MCF 10A (cell line): Measurements from ENCODE around the gene TMEM151B. TPM values are rescaled to one million over a fixed set of nuclear protein-coding genes. Genes with fewer than 3 reads are reported as not detected.

Source experiments
- BruUV-seq: library from RNA; stranded (reverse); fragments of 400-500 nt; replicated peaks from 2 replicates; lab custom pipeline; 2021; lab: Mats Ljungman, UMichigan
- CTCF ChIA-PET: fragments of 300-600 bp; sonication (Branson Sonifier 250); formaldehyde crosslinking; extraction: SDS; loops from one replicate; lab custom pipeline; 2021; ENCODE audit warnings: antibody characterized with exemption, inconsistent platforms; lab: Yijun Ruan, JAX
- POLR2A ChIA-PET: fragments of 300-600, 350-650 bp; sonication (Branson Sonifier 250); formaldehyde crosslinking; extraction: SDS; loops from one replicate; lab custom pipeline; 2020; ENCODE audit warnings: antibody characterized with exemption, inconsistent platforms; lab: Yijun Ruan, JAX
- DNase-seq: peaks from one replicate; pipeline ENCODE4 v3.0.0-alpha.2; 2018; ENCODE audit not compliant: unreplicated experiment
- H3K27ac Mint-ChIP-seq: one replicate; pipeline ENCODE4 v1.8.0; 2022; ENCODE audit warnings: mild to moderate bottlenecking, low read depth, mixed read lengths; ENCODE audit not compliant: unreplicated experiment
- H3K27me3 Mint-ChIP-seq: one replicate; pipeline ENCODE4 v1.8.0; 2022; ENCODE audit warnings: mixed read lengths; ENCODE audit not compliant: insufficient read depth, unreplicated experiment
- H3K36me3 Mint-ChIP-seq: one replicate; pipeline ENCODE4 v1.8.0; 2022; ENCODE audit warnings: mild to moderate bottlenecking, moderate library complexity, mixed read lengths; ENCODE audit not compliant: insufficient read depth, unreplicated experiment
- H3K4me1 Mint-ChIP-seq: one replicate; pipeline ENCODE4 v1.8.0; 2022; ENCODE audit warnings: mixed read lengths; ENCODE audit not compliant: insufficient read depth, unreplicated experiment
- H3K4me3 Mint-ChIP-seq: one replicate; pipeline ENCODE4 v1.8.0; 2022; ENCODE audit warnings: mild to moderate bottlenecking, moderate library complexity, mixed read lengths; ENCODE audit not compliant: unreplicated experiment
- H3K9me3 Mint-ChIP-seq: one replicate; pipeline ENCODE4 v1.8.0; 2022; ENCODE audit warnings: mixed read lengths; ENCODE audit not compliant: unreplicated experiment
- CTCF ChIP-seq: fragments of 200-600 bp; IDR thresholded peaks from one replicate; pipeline ENCODE4 v1.8.0; 2022; ENCODE audit warnings: antibody characterized with exemption, mild to moderate bottlenecking; ENCODE audit not compliant: unreplicated experiment
- intact Hi-C: fragments of 100-400 bp; cut with micrococcal nuclease; formaldehyde crosslinking; loops from 2 replicates; pipeline ENCODE4 v1.14.1; 2022
- total RNA-seq: library from RNA; stranded (reverse); gene quantifications from 2 replicates; pipeline ENCODE4 v1.2.3, GENCODE V29; 2022

Gene TMEM151B
- total RNA-seq, 1 experiment from 2014 or later = not detected

- BruUV-seq = no TSS peak
- no peak for TF ChIP-seq CTCF
- no peak for DNase-seq
- ChIA-PET CTCF (interaction anchor here (0.6 to 2.0 kb wide), 4 partner anchors 10 to 507 kb away, joined by 3 to 9 read pairs (median 4); no protein-coding TSS in a partner anchor), POLR2A (interaction anchor here (1.6 kb wide), 1 partner anchor 17 kb away, joined by 4 read pairs; no protein-coding TSS in a partner anchor)
- Mint-ChIP-seq H3K4me1 (no peaks in the 10 kb centered on the region), H3K36me3 (no peaks in the 10 kb centered on the region), H3K27ac (no peak overlapping the region), H3K27me3 (peaks cover 44% of the 10 kb centered on the region), H3K9me3 (no peaks in the 10 kb centered on the region), H3K4me3 (no peak overlapping the region)
- intact Hi-C loops = no loop called here
Observed at GRCh38 chr6:44278315-44278714, 8.1 kb downstream of the TMEM151B start.

- no peak overlapping the region for H3K4me3 Mint-ChIP-seq
- DNase-seq = peak; percentile 27
- H3K27me3 Mint-ChIP-seq = peaks cover 48% of the 10 kb centered on the region
- intact Hi-C loops = no loop called here
- no peak overlapping the region for H3K27ac Mint-ChIP-seq
- ChIA-PET POLR2A (interaction anchor here (1.6 kb wide), 1 partner anchor 17 kb away, joined by 4 read pairs; no protein-coding TSS in a partner anchor), CTCF (interaction anchor here (0.6 to 2.0 kb wide), 3 partner anchors 11 to 508 kb away, joined by 3 to 9 read pairs (median 4); no protein-coding TSS in a partner anchor)
- no peaks in the 10 kb centered on the region for H3K9me3 Mint-ChIP-seq
- BruUV-seq = no TSS peak
- no peaks in the 10 kb centered on the region for H3K36me3 Mint-ChIP-seq
- no peaks in the 10 kb centered on the region for H3K4me1 Mint-ChIP-seq
- TF ChIP-seq CTCF = no peak
Observed at GRCh38 chr6:44278774-44279697, 8.8 kb downstream of the TMEM151B start.

GRCh38 chr6:44284121-44284520 is 13.9 kb downstream of the TMEM151B start:
- DNase-seq = no peak
- CTCF ChIA-PET = interaction anchor here (0.6 to 1.1 kb wide), 3 partner anchors 28 to 123 kb away, joined by 3 to 4 read pairs (median 3); no protein-coding TSS in a partner anchor
- no peak for TF ChIP-seq CTCF
- no peaks in the 10 kb centered on the region for H3K36me3 Mint-ChIP-seq
- H3K4me3 Mint-ChIP-seq = no peak overlapping the region
- BruUV-seq = no TSS peak
- POLR2A ChIA-PET = interaction anchor here (1.0 kb wide), 1 partner anchor 11 kb away, joined by 6 read pairs; no protein-coding TSS in a partner anchor
- intact Hi-C loops = no loop called here
- no peaks in the 10 kb centered on the region for H3K9me3 Mint-ChIP-seq
- H3K27ac Mint-ChIP-seq = no peak overlapping the region
- no peaks in the 10 kb centered on the region for H3K4me1 Mint-ChIP-seq
- H3K27me3 Mint-ChIP-seq = peaks cover 70% of the 10 kb centered on the region

GRCh38 chr6:44284867-44285266 is 14.6 kb downstream of the TMEM151B start:
- ChIA-PET CTCF (interaction anchor here (1.1 kb wide), 1 partner anchor 28 kb away, joined by 3 read pairs; no protein-coding TSS in a partner anchor), POLR2A (interaction anchor here (1.3 kb wide), 1 partner anchor 28 kb away, joined by 4 read pairs; the partner anchor contains the start of gene AARS2)
- Mint-ChIP-seq H3K4me1 (no peaks in the 10 kb centered on the region), H3K9me3 (no peaks in the 10 kb centered on the region), H3K36me3 (no peaks in the 10 kb centered on the region), H3K27ac (no peak overlapping the region), H3K4me3 (no peak overlapping the region), H3K27me3 (peaks cover 70% of the 10 kb centered on the region)
- no TSS peak for BruUV-seq
- intact Hi-C loops = no loop called here
- no peak for DNase-seq
- TF ChIP-seq CTCF = no peak
